B cell (primary cell): Measurements from ENCODE around the gene DNAJB2.

ENCODE experiments used
- CTCF ChIP-seq: fragments of 200-600 bp; IDR thresholded peaks from one replicate; pipeline ENCODE4 v1.8.0; 2022; ENCODE audit warnings: antibody characterized with exemption, mild to moderate bottlenecking
- EZH2 ChIP-seq: IDR thresholded peaks from 2 replicates; pipeline ENCODE4 v1.6.1; 2012; ENCODE audit warnings: borderline replicate concordance, low read depth, mild to moderate bottlenecking, moderate library complexity, low read length; ENCODE audit not compliant: insufficient read depth, poor library complexity, severe bottlenecking

- TF ChIP-seq EZH2 (no peak), CTCF (no peak)
These were observed 12.9 kb upstream of the DNAJB2 start for GRCh38 chr2:219266232-219266631.
